Measurements from ENCODE around the gene BEND6.

GRCh38 chr6:56992703-56993102, 37.8 kb downstream of the BEND6 start:
- TF ChIP-seq GATA3 (IDR thresholded peaks at IDR 0.05; ENCODE audit: low read depth, low read length) (no peak), GATA2 (IDR thresholded peaks at IDR 0.05; ENCODE audit: low read depth, low read length) (no peak)
